ENCODE data around the gene ATG16L2. TPM values are rescaled to one million over a fixed set of nuclear protein-coding genes. Genes with fewer than 3 reads are reported as not detected.
A peak's percentile ranks its signal among the peaks of the same experiment; 100 is the strongest.

ATG16L2 gene
- total RNA-seq, 3 donors from 2014 or later (not counting 1 experiment from before 2014, with no cell fraction given) = 172 to 190 (median 179) TPM

- Mint-ChIP-seq H3K4me1 (peaks cover 6 to 23% of the 10 kb centered on the region in 2 donors), H3K9me3 (no peaks in the 10 kb centered on the region), H3K27ac (peak overlapping the region; percentile 57 to 95), H3K27me3 (ENCODE audit: low read depth in 2 of 2) (no peaks in the 10 kb centered on the region), H3K36me3 (no peaks in the 10 kb centered on the region), H3K4me3 (no peak overlapping the region)
- peak in 2 of 3 donors; percentile 14 to 48 for ATAC-seq
- H3K36me3 ChIP-seq (ENCODE audit: control insufficient read depth, insufficient read depth, low read length) = peaks cover 29% of the 10 kb centered on the region
- 84% methylated on average over 5 of the region's 5 CpGs for WGBS (ENCODE audit: insufficient coverage)
- no peaks in the 10 kb centered on the region for H3K27me3 ChIP-seq (ENCODE audit: control insufficient read depth, insufficient read depth, low read length)
- no peak overlapping the region for H3K4me3 ChIP-seq (ENCODE audit: low read length)
- H3K4me1 ChIP-seq (ENCODE audit: control insufficient read depth, insufficient read depth, low read length) = peaks cover 4% of the 10 kb centered on the region
- intact Hi-C loops (cut with micrococcal nuclease) = no loop called here
- no peaks in the 10 kb centered on the region for H3K9me3 ChIP-seq (ENCODE audit: control insufficient read depth, insufficient read depth, low read length)
- H3K27ac ChIP-seq (ENCODE audit: low read length) = no peak overlapping the region
- DNase-seq = no peak
- TF ChIP-seq CTCF (IDR thresholded peaks at IDR 0.05) = no peak
Observed at GRCh38 chr11:72834905-72835304, 20.7 kb downstream of the ATG16L2 start.

- no peaks in the 10 kb centered on the region for H3K27me3 ChIP-seq (ENCODE audit: control insufficient read depth, insufficient read depth, low read length)
- no peaks in the 10 kb centered on the region for H3K36me3 Mint-ChIP-seq
- H3K9me3 ChIP-seq (ENCODE audit: control insufficient read depth, insufficient read depth, low read length) = no peaks in the 10 kb centered on the region
- H3K36me3 ChIP-seq (ENCODE audit: control insufficient read depth, insufficient read depth, low read length) = peaks cover 29% of the 10 kb centered on the region
- no peak for DNase-seq
- peaks cover 6 to 18% of the 10 kb centered on the region in 2 donors for H3K4me1 Mint-ChIP-seq
- H3K4me1 ChIP-seq (ENCODE audit: control insufficient read depth, insufficient read depth, low read length) = peaks cover 4% of the 10 kb centered on the region
- intact Hi-C loops (cut with micrococcal nuclease) = no loop called here
- H3K27ac Mint-ChIP-seq = peak overlapping the region in 1 of 2 donors; percentile 38
- H3K9me3 Mint-ChIP-seq = no peaks in the 10 kb centered on the region
- H3K4me3 ChIP-seq (ENCODE audit: low read length) = no peak overlapping the region
- no peak for TF ChIP-seq CTCF (IDR thresholded peaks at IDR 0.05)
- H3K4me3 Mint-ChIP-seq = no peak overlapping the region
- ATAC-seq = no peak
- WGBS (ENCODE audit: insufficient coverage) = 83% methylated on average over 3 of the region's 4 CpGs
- H3K27ac ChIP-seq (ENCODE audit: low read length) = no peak overlapping the region
- H3K27me3 Mint-ChIP-seq (ENCODE audit: low read depth in 2 of 2) = no peaks in the 10 kb centered on the region
Observed at GRCh38 chr11:72836111-72836510, 21.9 kb downstream of the ATG16L2 start.

GRCh38 chr11:72838691-72839305, 24.6 kb downstream of the ATG16L2 start:
- Mint-ChIP-seq H3K36me3 (no peaks in the 10 kb centered on the region), H3K27ac (peak overlapping the region in 1 of 2 donors; percentile 7), H3K9me3 (no peaks in the 10 kb centered on the region), H3K4me3 (no peak overlapping the region), H3K27me3 (ENCODE audit: low read depth in 2 of 2) (no peaks in the 10 kb centered on the region), H3K4me1 (peaks cover 6 to 10% of the 10 kb centered on the region in 2 donors)
- intact Hi-C loops (cut with micrococcal nuclease) = no loop called here
- H3K27ac ChIP-seq (ENCODE audit: low read length) = no peak overlapping the region
- 89% methylated on average over 2 of the region's 4 CpGs for WGBS (ENCODE audit: insufficient coverage)
- no peak for DNase-seq
- H3K4me1 ChIP-seq (ENCODE audit: control insufficient read depth, insufficient read depth, low read length) = peaks cover 4% of the 10 kb centered on the region
- no peaks in the 10 kb centered on the region for H3K9me3 ChIP-seq (ENCODE audit: control insufficient read depth, insufficient read depth, low read length)
- no peak for ATAC-seq
- TF ChIP-seq CTCF (IDR thresholded peaks at IDR 0.05) = no peak
- no peaks in the 10 kb centered on the region for H3K27me3 ChIP-seq (ENCODE audit: control insufficient read depth, insufficient read depth, low read length)
- peaks cover 44% of the 10 kb centered on the region for H3K36me3 ChIP-seq (ENCODE audit: control insufficient read depth, insufficient read depth, low read length)
- no peak overlapping the region for H3K4me3 ChIP-seq (ENCODE audit: low read length)

- no peak for TF ChIP-seq CTCF (IDR thresholded peaks at IDR 0.05)
- DNase-seq (no peak), ATAC-seq (no peak)
- H3K27me3 Mint-ChIP-seq (ENCODE audit: low read depth in 2 of 2) = no peaks in the 10 kb centered on the region
- H3K9me3 Mint-ChIP-seq = no peaks in the 10 kb centered on the region
- no peak overlapping the region for H3K27ac ChIP-seq (ENCODE audit: low read length)
- H3K4me3 ChIP-seq (ENCODE audit: low read length) = no peak overlapping the region
- H3K36me3 ChIP-seq (ENCODE audit: control insufficient read depth, insufficient read depth, low read length) = peaks cover 44% of the 10 kb centered on the region
- H3K4me3 Mint-ChIP-seq = no peak overlapping the region
- 98% methylated on average over 4 of the region's 4 CpGs for WGBS (ENCODE audit: insufficient coverage)
- H3K9me3 ChIP-seq (ENCODE audit: control insufficient read depth, insufficient read depth, low read length) = no peaks in the 10 kb centered on the region
- no peaks in the 10 kb centered on the region for H3K27me3 ChIP-seq (ENCODE audit: control insufficient read depth, insufficient read depth, low read length)
- no peaks in the 10 kb centered on the region for H3K4me1 Mint-ChIP-seq
- no peaks in the 10 kb centered on the region for H3K36me3 Mint-ChIP-seq
- no peaks in the 10 kb centered on the region for H3K4me1 ChIP-seq (ENCODE audit: control insufficient read depth, insufficient read depth, low read length)
- intact Hi-C loops (cut with micrococcal nuclease) = loop anchor here (10.0 kb wide), 1 partner anchor 256 kb away; no protein-coding TSS in a partner anchor
- no peak overlapping the region for H3K27ac Mint-ChIP-seq
Observed at GRCh38 chr11:72840780-72841179, 26.6 kb downstream of the ATG16L2 start.

Data from natural killer cell (primary cell).